HepG2 (cell line): ENCODE measurements around the gene ABCC12. TPM values are rescaled to one million over a fixed set of nuclear protein-coding genes. Genes with fewer than 3 reads are reported as not detected.

Experiments used
- AHR ChIP-seq: IDR thresholded peaks from 2 replicates; pipeline ENCODE4 v1.6.1; 2018; ENCODE audit warnings: missing genetic modification reagents, missing compliant biosample characterization
- EEA1 ChIP-seq: sonication (generic); formaldehyde crosslinking; IDR thresholded peaks from 2 replicates; pipeline ENCODE4 v1.5.1; 2020; ENCODE audit warnings: mild to moderate bottlenecking, missing genetic modification reagents, borderline replicate concordance
- ELF3 ChIP-seq: IDR thresholded peaks from 2 replicates; pipeline ENCODE4 v1.6.1; 2016; ENCODE audit warnings: missing genetic modification reagents, missing compliant biosample characterization
- GATA4 ChIP-seq: sonication (generic); IDR thresholded peaks from 2 replicates; pipeline ENCODE4 v1.6.1; 2016; ENCODE audit warnings: antibody characterized with exemption, low read depth, borderline replicate concordance
- HMG20B ChIP-seq: conservative IDR thresholded peaks from 2 replicates; pipeline ENCODE4 v1.6.1; 2016; ENCODE audit warnings: missing genetic modification reagents, missing compliant biosample characterization
- IKZF1 ChIP-seq: fragments of 450-650 bp; IDR thresholded peaks from 2 replicates; pipeline ENCODE4 v1.7.1; 2016
- KDM6A ChIP-seq: IDR thresholded peaks from 2 replicates; pipeline ENCODE4 v1.6.1; 2016; ENCODE audit warnings: low read depth
- RELA ChIP-seq: sonication (generic); formaldehyde crosslinking; IDR thresholded peaks from 2 replicates; pipeline ENCODE4 v1.4.0; 2020; ENCODE audit warnings: missing genetic modification reagents
- THAP11 ChIP-seq: IDR thresholded peaks from 2 replicates; pipeline ENCODE4 v1.6.1; 2016; ENCODE audit warnings: missing biosample characterization, missing genetic modification reagents
- TOE1 ChIP-seq: sonication (generic); formaldehyde crosslinking; IDR thresholded peaks from 2 replicates; pipeline ENCODE4 v1.4.0; 2020; ENCODE audit warnings: mild to moderate bottlenecking, missing genetic modification reagents
- XRCC5 ChIP-seq: fragments of 200-400 bp; formaldehyde crosslinking; optimal IDR thresholded peaks from 2 replicates; pipeline ENCODE3; 2017; ENCODE audit warnings: mild to moderate bottlenecking, low read length
- ZFP1 ChIP-seq: IDR thresholded peaks from 2 replicates; pipeline ENCODE4 v1.6.1; 2016
- ZFP36L2 ChIP-seq: sonication (generic); formaldehyde crosslinking; IDR thresholded peaks from 2 replicates; pipeline ENCODE4 v1.4.0; 2020; ENCODE audit warnings: missing genetic modification reagents
- ZGPAT ChIP-seq: IDR thresholded peaks from 2 replicates; pipeline ENCODE4 v1.6.1; 2016; ENCODE audit warnings: mild to moderate bottlenecking
- ZMYM2 ChIP-seq: sonication (generic); formaldehyde crosslinking; IDR thresholded peaks from 2 replicates; pipeline ENCODE4 v1.8.0; 2022; ENCODE audit warnings: mild to moderate bottlenecking, missing genetic modification reagents
- ZMYM3 ChIP-seq: sonication (generic); formaldehyde crosslinking; IDR thresholded peaks from 2 replicates; pipeline ENCODE4 v1.5.1; 2020; ENCODE audit warnings: mild to moderate bottlenecking, missing genetic modification reagents
- ZNF253 ChIP-seq: sonication (generic); formaldehyde crosslinking; IDR thresholded peaks from 2 replicates; pipeline ENCODE4 v1.8.0; 2022; ENCODE audit warnings: mild to moderate bottlenecking, missing genetic modification reagents, borderline replicate concordance
- ZNF3 ChIP-seq: IDR thresholded peaks from 2 replicates; pipeline ENCODE4 v1.7.0; 2017; ENCODE audit warnings: inconsistent platforms
- ZNF335 ChIP-seq: sonication (generic); formaldehyde crosslinking; IDR thresholded peaks from 2 replicates; pipeline ENCODE4 v1.4.0; 2020; ENCODE audit warnings: missing genetic modification reagents
- ZNF354B ChIP-seq: sonication (generic); formaldehyde crosslinking; IDR thresholded peaks from 2 replicates; pipeline ENCODE4 v1.8.0; 2022; ENCODE audit warnings: mild to moderate bottlenecking, missing genetic modification reagents
- ZNF629 ChIP-seq: sonication (generic); formaldehyde crosslinking; conservative IDR thresholded peaks from 2 replicates; pipeline ENCODE4 v1.5.0; 2020; ENCODE audit warnings: missing genetic modification reagents
- ZNF891 ChIP-seq: sonication (generic); formaldehyde crosslinking; IDR thresholded peaks from 2 replicates; pipeline ENCODE4 v1.5.0; 2020; ENCODE audit warnings: mild to moderate bottlenecking, missing genetic modification reagents
- polyA plus RNA-seq, 8 experiments: library from polyadenylated mRNA; depleted of rRNA in 3 of 8; stranded (reverse) in 7 of 8; unstranded in 1 of 8; fragments of >200 nt; fragmentation: Illumina TruSeq in 4 of 8; extraction: Trizol in 4 of 8; gene quantifications; 2 replicates each; pipeline versions ENCODE4 v1.2.1 to v1.2.3, GENCODE V29; 2011 to 2016; ENCODE audit warnings: low read depth in 4 of 8, missing spikeins in 1 of 8, mixed read lengths in 1 of 8; ENCODE audit not compliant: insufficient read depth in 1 of 8
- total RNA-seq, 5 experiments: library from RNA; depleted of rRNA; stranded (reverse); fragments of >200 nt; fragmentation: Illumina TruSeq; extraction: Trizol; gene quantifications; 2 replicates each; pipeline ENCODE4 v1.2.3, GENCODE V29; 2016; ENCODE audit warnings: low read depth in 1 of 5
- TF ChIP-seq, protein P1 (sequence below): sonication (generic); formaldehyde crosslinking; IDR thresholded peaks from 2 replicates; pipeline ENCODE4 v1.4.0; 2020; ENCODE audit warnings: missing genetic modification reagents

Gene ABCC12
- total and polyA plus RNA-seq, 2 of the 13 experiments (the other 11 are each of a cell fraction or from before 2014, with no cell fraction given) = not detected

DNA sequence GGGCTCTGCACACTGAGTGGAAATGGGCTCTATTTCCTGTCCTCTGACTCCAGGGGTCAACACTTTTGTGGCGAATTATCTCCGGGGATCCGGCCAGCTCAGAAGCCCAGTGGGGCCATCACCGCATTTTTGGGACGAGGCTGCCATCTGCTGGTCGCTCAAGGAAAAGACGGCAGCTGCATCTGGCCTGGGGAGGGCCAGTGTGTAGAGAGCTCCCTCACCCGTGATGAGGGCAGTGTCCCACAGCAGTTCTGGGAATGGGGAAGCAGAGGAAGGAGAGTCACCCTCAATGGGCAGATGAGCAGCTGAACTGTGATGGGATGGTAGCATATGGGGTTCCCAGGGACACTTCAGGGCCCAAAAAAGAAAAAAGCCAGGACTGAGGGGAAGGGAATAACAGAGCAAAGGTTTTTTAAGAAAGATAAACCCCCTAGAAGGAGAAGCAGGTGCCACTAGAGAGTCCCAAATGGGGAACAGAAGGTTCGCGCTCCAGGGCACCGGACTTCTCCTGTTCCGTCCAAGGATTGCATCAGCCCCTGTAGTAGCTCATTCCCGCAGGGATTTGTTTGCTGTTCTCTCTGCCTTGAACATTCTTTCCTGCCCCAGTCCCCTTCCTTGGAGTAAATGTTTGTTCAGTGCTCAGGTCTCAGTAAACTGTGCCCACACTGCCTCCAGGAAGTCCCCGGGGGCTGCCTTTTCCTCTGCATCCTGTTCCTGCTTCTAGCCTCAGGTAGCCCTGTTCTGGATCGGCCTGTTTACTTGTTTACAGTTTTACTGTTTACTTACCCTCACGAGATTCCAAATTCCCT is 9.3 kb upstream of the ABCC12 start (continued):
- TF ChIP-seq EEA1 (0 out of 2 replicates have a peak, but pooled peaks have one; percentile 53), ZNF335 (0 out of 2 replicates have a peak, but pooled peaks have one; percentile 21), ZNF354B (CRISPR knock-in tag) (no peak), RELA (CRISPR knock-in tag) (0 out of 2 replicates have a peak, but pooled peaks have one; percentile 23), TOE1 (CRISPR knock-in tag) (peak; percentile 28; the same call in 1 of the 2 replicates), THAP11 (CRISPR knock-in tag) (peak; percentile 75), ZNF253 (no peak), ZNF629 (0 out of 2 replicates have a peak, but pooled peaks have one; percentile 10), ZMYM2 (CRISPR knock-in tag) (peak; percentile 86), IKZF1 (no peak), ZMYM3 (CRISPR knock-in tag) (peak; percentile 99), GATA4 (no peak; the same call in 1 of the 2 replicates), ZNF891 (CRISPR knock-in tag) (no peak; the same call in 1 of the 2 replicates), ELF3 (CRISPR knock-in tag) (peak; percentile 96), XRCC5 (peak; percentile 55), AHR (CRISPR knock-in tag) (peak; percentile 62; the same call in 1 of the 2 replicates), ZFP36L2 (no peak), ZGPAT (peak; percentile 76; the same call in 1 of the 2 replicates), HMG20B (CRISPR knock-in tag) (peak; percentile 91), ZFP1 (0 out of 2 replicates have a peak, but pooled peaks have one; percentile 69), KDM6A (CRISPR knock-in tag) (peak; percentile 80), ZNF3 (peak; percentile 90)
- TF ChIP-seq, protein P1, sequence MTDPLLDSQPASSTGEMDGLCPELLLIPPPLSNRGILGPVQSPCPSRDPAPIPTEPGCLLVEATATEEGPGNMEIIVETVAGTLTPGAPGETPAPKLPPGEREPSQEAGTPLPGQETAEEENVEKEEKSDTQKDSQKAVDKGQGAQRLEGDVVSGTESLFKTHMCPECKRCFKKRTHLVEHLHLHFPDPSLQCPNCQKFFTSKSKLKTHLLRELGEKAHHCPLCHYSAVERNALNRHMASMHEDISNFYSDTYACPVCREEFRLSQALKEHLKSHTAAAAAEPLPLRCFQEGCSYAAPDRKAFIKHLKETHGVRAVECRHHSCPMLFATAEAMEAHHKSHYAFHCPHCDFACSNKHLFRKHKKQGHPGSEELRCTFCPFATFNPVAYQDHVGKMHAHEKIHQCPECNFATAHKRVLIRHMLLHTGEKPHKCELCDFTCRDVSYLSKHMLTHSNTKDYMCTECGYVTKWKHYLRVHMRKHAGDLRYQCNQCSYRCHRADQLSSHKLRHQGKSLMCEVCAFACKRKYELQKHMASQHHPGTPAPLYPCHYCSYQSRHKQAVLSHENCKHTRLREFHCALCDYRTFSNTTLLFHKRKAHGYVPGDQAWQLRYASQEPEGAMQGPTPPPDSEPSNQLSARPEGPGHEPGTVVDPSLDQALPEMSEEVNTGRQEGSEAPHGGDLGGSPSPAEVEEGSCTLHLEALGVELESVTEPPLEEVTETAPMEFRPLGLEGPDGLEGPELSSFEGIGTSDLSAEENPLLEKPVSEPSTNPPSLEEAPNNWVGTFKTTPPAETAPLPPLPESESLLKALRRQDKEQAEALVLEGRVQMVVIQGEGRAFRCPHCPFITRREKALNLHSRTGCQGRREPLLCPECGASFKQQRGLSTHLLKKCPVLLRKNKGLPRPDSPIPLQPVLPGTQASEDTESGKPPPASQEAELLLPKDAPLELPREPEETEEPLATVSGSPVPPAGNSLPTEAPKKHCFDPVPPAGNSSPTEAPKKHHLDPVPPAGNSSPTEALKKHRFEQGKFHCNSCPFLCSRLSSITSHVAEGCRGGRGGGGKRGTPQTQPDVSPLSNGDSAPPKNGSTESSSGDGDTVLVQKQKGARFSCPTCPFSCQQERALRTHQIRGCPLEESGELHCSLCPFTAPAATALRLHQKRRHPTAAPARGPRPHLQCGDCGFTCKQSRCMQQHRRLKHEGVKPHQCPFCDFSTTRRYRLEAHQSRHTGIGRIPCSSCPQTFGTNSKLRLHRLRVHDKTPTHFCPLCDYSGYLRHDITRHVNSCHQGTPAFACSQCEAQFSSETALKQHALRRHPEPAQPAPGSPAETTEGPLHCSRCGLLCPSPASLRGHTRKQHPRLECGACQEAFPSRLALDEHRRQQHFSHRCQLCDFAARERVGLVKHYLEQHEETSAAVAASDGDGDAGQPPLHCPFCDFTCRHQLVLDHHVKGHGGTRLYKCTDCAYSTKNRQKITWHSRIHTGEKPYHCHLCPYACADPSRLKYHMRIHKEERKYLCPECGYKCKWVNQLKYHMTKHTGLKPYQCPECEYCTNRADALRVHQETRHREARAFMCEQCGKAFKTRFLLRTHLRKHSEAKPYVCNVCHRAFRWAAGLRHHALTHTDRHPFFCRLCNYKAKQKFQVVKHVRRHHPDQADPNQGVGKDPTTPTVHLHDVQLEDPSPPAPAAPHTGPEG (CRISPR knock-in tag) = 0 out of 2 replicates have a peak, but pooled peaks have one; percentile 9
